ENCODE measurements around the gene PDXK. TPM values are rescaled to one million over a fixed set of nuclear protein-coding genes. Genes with fewer than 3 reads are reported as not detected.
A peak's percentile ranks its signal among the peaks of the same experiment; 100 is the strongest.

PDXK gene
- polyA plus RNA-seq, 1 donor (not counting 4 experiments of a cell fraction or from before 2014, with no cell fraction given), result 144 TPM

DNA sequence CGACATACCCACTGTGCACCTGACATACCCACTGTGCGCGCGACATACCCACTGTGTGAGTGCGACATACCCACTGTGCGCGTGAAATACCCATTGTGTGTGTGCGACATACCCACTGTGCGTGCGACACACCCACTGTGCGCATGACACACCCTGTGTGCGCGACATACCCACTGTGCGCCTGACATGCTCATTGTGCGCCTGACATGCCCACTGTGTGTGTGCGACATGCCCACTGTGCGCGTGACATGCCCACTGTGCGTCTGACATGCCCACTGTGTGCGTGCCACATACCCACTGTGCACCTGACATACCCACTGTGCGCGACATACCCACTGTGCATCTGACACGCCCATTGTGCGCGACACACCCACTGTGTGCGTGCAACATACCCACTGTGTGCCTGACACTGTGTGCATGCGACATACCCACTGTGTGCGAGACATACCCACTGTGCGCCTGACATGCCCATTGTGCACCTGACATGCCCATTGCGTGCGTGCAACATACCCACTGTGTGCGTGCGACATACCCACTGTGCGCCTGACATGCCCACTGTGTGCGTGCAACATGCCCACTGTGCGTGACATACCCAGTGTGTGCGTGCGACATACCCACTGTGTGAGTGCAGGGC lies 68.0 kb downstream of the PDXK start:
- Histone ChIP-seq H3K4me3 (ENCODE audit: control insufficient read depth in 2 of 3, extremely low read depth in 1 of 3, insufficient read depth in 2 of 3, low read depth in 1 of 3, low read length in 3 of 3) (no peak overlapping the region), H3K4me2 (ENCODE audit: control insufficient read depth, extremely low read depth, insufficient read depth, low read depth, low read length) (no peak overlapping the region), H2AFZ (ENCODE audit: control insufficient read depth, low read length) (no peak overlapping the region), H3K9ac (ENCODE audit: control insufficient read depth, extremely low read depth, insufficient read depth, low read length) (no peak overlapping the region), H3K36me3 (ENCODE audit: control insufficient read depth in 2 of 2, extremely low read depth in 1 of 2, insufficient read depth in 2 of 2, low read length in 2 of 2) (peaks cover 5% of the 10 kb centered on the region in 2 experiments), H3K9me1 (ENCODE audit: control insufficient read depth, extremely low read depth, insufficient read depth, low read length) (no peaks in the 10 kb centered on the region), H3K9me3 (ENCODE audit: control insufficient read depth, low read depth, low read length) (no peaks in the 10 kb centered on the region), H3K4me1 (ENCODE audit: control insufficient read depth, extremely low read depth, insufficient read depth, low read length) (peaks cover 29% of the 10 kb centered on the region), H3K27me3 (ENCODE audit: control insufficient read depth, extremely low read depth, insufficient read depth, low read length) (no peaks in the 10 kb centered on the region), H3K27ac (ENCODE audit: control insufficient read depth, insufficient read depth, low read length) (no peak overlapping the region), H4K20me1 (ENCODE audit: control insufficient read depth, extremely low read depth, insufficient read depth, low read length) (no peaks in the 10 kb centered on the region), H3K79me2 (ENCODE audit: control insufficient read depth, insufficient read depth, low read length) (peaks cover 25% of the 10 kb centered on the region)
- dilution Hi-C loops (cut with MboI; ENCODE audit: extremely low pct_ligation_motif_present, low sequenced_read_pairs), result no loop called here
- DNase-seq (ENCODE audit: low read depth, low spot score), result no peak
- FAIRE-seq, result no peak
- no peak for TF ChIP-seq EZH2 (IDR thresholded peaks at IDR 0.05; ENCODE audit: low read length)
- TF ChIP-seq, protein P1, sequence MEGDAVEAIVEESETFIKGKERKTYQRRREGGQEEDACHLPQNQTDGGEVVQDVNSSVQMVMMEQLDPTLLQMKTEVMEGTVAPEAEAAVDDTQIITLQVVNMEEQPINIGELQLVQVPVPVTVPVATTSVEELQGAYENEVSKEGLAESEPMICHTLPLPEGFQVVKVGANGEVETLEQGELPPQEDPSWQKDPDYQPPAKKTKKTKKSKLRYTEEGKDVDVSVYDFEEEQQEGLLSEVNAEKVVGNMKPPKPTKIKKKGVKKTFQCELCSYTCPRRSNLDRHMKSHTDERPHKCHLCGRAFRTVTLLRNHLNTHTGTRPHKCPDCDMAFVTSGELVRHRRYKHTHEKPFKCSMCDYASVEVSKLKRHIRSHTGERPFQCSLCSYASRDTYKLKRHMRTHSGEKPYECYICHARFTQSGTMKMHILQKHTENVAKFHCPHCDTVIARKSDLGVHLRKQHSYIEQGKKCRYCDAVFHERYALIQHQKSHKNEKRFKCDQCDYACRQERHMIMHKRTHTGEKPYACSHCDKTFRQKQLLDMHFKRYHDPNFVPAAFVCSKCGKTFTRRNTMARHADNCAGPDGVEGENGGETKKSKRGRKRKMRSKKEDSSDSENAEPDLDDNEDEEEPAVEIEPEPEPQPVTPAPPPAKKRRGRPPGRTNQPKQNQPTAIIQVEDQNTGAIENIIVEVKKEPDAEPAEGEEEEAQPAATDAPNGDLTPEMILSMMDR (optimal IDR thresholded peaks at IDR 0.05 in 1 of 3, IDR thresholded peaks at IDR 0.05 in 1 of 3, conservative IDR thresholded peaks at IDR 0.05 in 1 of 3; ENCODE audit: extremely low read depth in 1 of 3, insufficient read depth in 2 of 3, low read length in 3 of 3), result no peak

DNA sequence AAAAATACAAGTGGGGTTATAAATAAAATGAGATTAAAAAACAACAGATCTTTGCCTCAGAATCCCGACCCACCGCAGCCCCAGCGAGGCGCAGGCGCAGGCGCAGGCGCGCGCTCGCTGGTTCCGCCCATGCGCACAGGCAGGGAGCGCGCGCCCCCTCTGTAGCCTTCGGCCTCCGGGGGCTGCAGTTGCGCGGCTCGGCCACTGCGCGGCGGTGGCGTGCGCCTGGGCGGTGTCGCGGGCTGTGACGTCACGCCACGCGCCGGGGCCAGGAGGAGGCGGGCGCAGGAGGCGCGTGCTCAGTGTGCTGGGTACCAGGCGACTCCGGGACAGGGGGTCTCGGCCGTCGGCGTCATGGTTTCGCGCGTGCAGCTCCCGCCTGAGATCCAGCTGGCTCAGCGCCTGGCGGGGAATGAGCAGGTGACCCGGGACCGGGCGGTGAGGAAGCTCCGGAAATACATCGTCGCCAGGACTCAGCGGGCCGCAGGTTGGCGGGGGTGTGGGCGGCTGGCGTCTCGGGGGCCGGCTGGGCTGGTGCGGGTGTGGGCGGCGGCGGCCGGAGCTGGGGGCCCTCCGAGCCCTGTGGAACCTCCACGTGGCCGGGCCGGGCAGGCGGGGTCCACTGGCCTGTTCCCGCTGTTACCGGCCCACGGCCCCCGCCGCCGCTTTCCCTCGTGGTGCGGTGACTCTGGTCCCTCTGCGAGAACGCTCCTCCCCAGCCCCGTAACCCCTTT lies 70.5 kb downstream of the PDXK start, which contains the start of gene RRP1:
Gene RRP1, plus strand, starts transcription at position 302 of the 734 bp plus-strand sequence. Its CDS starts 53 bp downstream, at position 355.
- FAIRE-seq, result no peak
- dilution Hi-C loops (cut with MboI; ENCODE audit: extremely low pct_ligation_motif_present, low sequenced_read_pairs), result no loop called here

More for the DNA sequence above, 70.5 kb downstream of the PDXK start, which contains the start of gene RRP1:
- Histone ChIP-seq H3K27ac (ENCODE audit: control insufficient read depth, insufficient read depth, low read length) (peak within 1 kb of the TSS; percentile 84), H3K4me2 (ENCODE audit: control insufficient read depth, extremely low read depth, insufficient read depth, low read depth, low read length) (peak within 1 kb of the TSS; percentile 95), H3K9me1 (ENCODE audit: control insufficient read depth, extremely low read depth, insufficient read depth, low read length) (no peaks in the 10 kb centered on the region), H2AFZ (ENCODE audit: control insufficient read depth, low read length) (peak within 1 kb of the TSS; percentile 90), H3K79me2 (ENCODE audit: control insufficient read depth, insufficient read depth, low read length) (peaks cover 50% of the 10 kb centered on the region), H3K4me3 (ENCODE audit: control insufficient read depth in 2 of 3, extremely low read depth in 1 of 3, insufficient read depth in 2 of 3, low read depth in 1 of 3, low read length in 3 of 3) (peak within 1 kb of the TSS; percentile 84 to 95 (median 92)), H3K9ac (ENCODE audit: control insufficient read depth, extremely low read depth, insufficient read depth, low read length) (peak within 1 kb of the TSS; percentile 91), H3K36me3 (ENCODE audit: control insufficient read depth in 2 of 2, extremely low read depth in 1 of 2, insufficient read depth in 2 of 2, low read length in 2 of 2) (peaks cover 26 to 29% of the 10 kb centered on the region in 2 experiments), H3K9me3 (ENCODE audit: control insufficient read depth, low read depth, low read length) (no peaks in the 10 kb centered on the region), H4K20me1 (ENCODE audit: control insufficient read depth, extremely low read depth, insufficient read depth, low read length) (peaks cover 5% of the 10 kb centered on the region), H3K27me3 (ENCODE audit: control insufficient read depth, extremely low read depth, insufficient read depth, low read length) (no peaks in the 10 kb centered on the region), H3K4me1 (ENCODE audit: control insufficient read depth, extremely low read depth, insufficient read depth, low read length) (peaks cover 12% of the 10 kb centered on the region)
- peak; percentile 46 for DNase-seq (ENCODE audit: low read depth, low spot score)
- TF ChIP-seq, protein P1 (optimal IDR thresholded peaks at IDR 0.05 in 1 of 3, IDR thresholded peaks at IDR 0.05 in 1 of 3, conservative IDR thresholded peaks at IDR 0.05 in 1 of 3; ENCODE audit: extremely low read depth in 1 of 3, insufficient read depth in 2 of 3, low read length in 3 of 3), result peak; percentile 78 to 99 (median 81)
- TF ChIP-seq EZH2 (IDR thresholded peaks at IDR 0.05; ENCODE audit: low read length), result no peak
